Spleen (tissue), 11 donors: ENCODE data around the gene HSD17B4. TPM values are rescaled to one million over a fixed set of nuclear protein-coding genes. Genes with fewer than 3 reads are reported as not detected.
"Not testable (repeated sequence)": the region's sequence is repeated elsewhere in the genome, so short reads cannot be mapped to it uniquely, and the experiment has no call there.

Source experiments
- DNase-seq: peaks from one replicate; pipeline ENCODE4 v3.0.0-alpha.2; 2020
- H3K27ac ChIP-seq, 8 donors: fragments of 200-600 bp; sonication (generic) in 7 of 8; 1 replicate in 4 of 8; 2 replicates in 4 of 8; pipeline versions ENCODE4 v1.5.0 to v1.8.0; 2016 to 2021; ENCODE audit warnings: inconsistent platforms in 4 of 8, mild to moderate bottlenecking in 4 of 8, moderate library complexity in 1 of 8
- H3K27me3 ChIP-seq, 7 donors: fragments of 200-600 bp; sonication (generic) in 6 of 7; replicated peaks in 1 of 7; 1 replicate in 4 of 7; 2 replicates in 3 of 7; pipeline versions ENCODE4 v1.5.0 to v1.8.0; 2016 to 2021; ENCODE audit warnings: inconsistent platforms in 3 of 7, mild to moderate bottlenecking in 1 of 7
- H3K36me3 ChIP-seq, 6 donors: fragments of 200-600 bp; sonication (generic) in 5 of 6; 1 replicate in 4 of 6; 2 replicates in 2 of 6; pipeline versions ENCODE4 v1.5.0 to v1.8.0; 2016 to 2021; ENCODE audit warnings: inconsistent platforms in 2 of 6
- H3K4me1 ChIP-seq, 6 donors: fragments of 200-600 bp; sonication (generic) in 5 of 6; 1 replicate in 3 of 6; 2 replicates in 3 of 6; pipeline versions ENCODE4 v1.5.0 to v1.8.0; 2016 to 2021; ENCODE audit warnings: inconsistent platforms in 3 of 6
- H3K4me3 ChIP-seq, 8 donors: fragments of 200-600 bp; sonication (generic) in 7 of 8; 1 replicate in 4 of 8; 2 replicates in 4 of 8; pipeline versions ENCODE4 v1.5.0 to v1.8.0; 2016 to 2021; ENCODE audit warnings: inconsistent platforms in 4 of 8, mild to moderate bottlenecking in 4 of 8, moderate library complexity in 2 of 8
- H3K9me3 ChIP-seq, 8 donors: fragments of 200-600 bp; sonication (generic) in 7 of 8; 1 replicate in 4 of 8; 2 replicates in 4 of 8; pipeline versions ENCODE4 v1.5.0 to v1.8.0; 2016 to 2021; ENCODE audit warnings: inconsistent platforms in 4 of 8
- POLR2A ChIP-seq, 3 donors: fragments of 450-650 bp; IDR thresholded peaks; one replicate each; pipeline ENCODE4 v1.5.1; 2017; ENCODE audit warnings: antibody characterized with exemption in 3 of 3, mild to moderate bottlenecking in 1 of 3
- POLR2AphosphoS5 ChIP-seq, 3 donors: sonication (generic); formaldehyde crosslinking; IDR thresholded peaks; one replicate each; pipeline ENCODE4 v1.5.1; 2017; ENCODE audit warnings: antibody characterized with exemption in 3 of 3
- WGBS, 5 donors: extraction: QIAGEN DNeasy Blood & Tissue Kit in 3 of 5; methylation state at CpG; one replicate each; pipeline versions ENCODE4 v1.1.5 to v1.1.7; 2013 to 2018; 5-methylcytosine and 5-hydroxymethylcytosine counted together
- intact Hi-C: fragments of 100-400 bp; cut with DNase I; formaldehyde crosslinking; loops from one replicate; pipeline ENCODE4 v1.15.0; 2023; ENCODE audit warnings: low total_unique reads
- polyA plus RNA-seq, 3 donors: library from polyadenylated mRNA; stranded (reverse); fragments of 200-250 nt; gene quantifications; one replicate each; pipeline ENCODE4 v1.2.1, GENCODE V29; 2013
- total RNA-seq, 7 donors: library from RNA; depleted of rRNA in 3 of 7; stranded (reverse); fragments of >200 nt in 3 of 7; fragmentation: NEBNext Ultra II Directional in 4 of 7; extraction: Animal tissue kit (Norgen Biotek cat#: 25700) in 4 of 7; gene quantifications; one replicate each; pipeline versions ENCODE4 v1.1.0 to v1.2.1, GENCODE V29; 2016 to 2021
- TF ChIP-seq, protein P1 (sequence below), 11 experiments: fragments of 200-600 bp in 7 of 11; fragments of 450-650 bp in 4 of 11; sonication (generic) in 4 of 11; IDR thresholded peaks in 8 of 11; conservative IDR thresholded peaks in 3 of 11; 1 replicate in 7 of 11; 2 replicates in 4 of 11; pipeline versions ENCODE4 v1.4.0 to v1.8.0; 2016 to 2021; ENCODE audit warnings: antibody characterized with exemption in 11 of 11, inconsistent platforms in 4 of 11, mild to moderate bottlenecking in 1 of 11
- donor health status: healthy with polysubstance abuse.
- donor health status: DM: no; HTN: no; CAD: no; lungs with moderate emphysema.
- donor health status: DM: no; HTN: no; CAD: no.
- donor health status: Bipolar disorder and iron deficiency.
- donor health status: healthy.
- donor health status: DM: no; HTN: no; CAD: no.
- donor health status: DM: yes; HTN: yes; CAD: no.

HSD17B4 gene
- total and polyA plus RNA-seq, 10 donors: 134 to 193 (median 157) TPM

DNA sequence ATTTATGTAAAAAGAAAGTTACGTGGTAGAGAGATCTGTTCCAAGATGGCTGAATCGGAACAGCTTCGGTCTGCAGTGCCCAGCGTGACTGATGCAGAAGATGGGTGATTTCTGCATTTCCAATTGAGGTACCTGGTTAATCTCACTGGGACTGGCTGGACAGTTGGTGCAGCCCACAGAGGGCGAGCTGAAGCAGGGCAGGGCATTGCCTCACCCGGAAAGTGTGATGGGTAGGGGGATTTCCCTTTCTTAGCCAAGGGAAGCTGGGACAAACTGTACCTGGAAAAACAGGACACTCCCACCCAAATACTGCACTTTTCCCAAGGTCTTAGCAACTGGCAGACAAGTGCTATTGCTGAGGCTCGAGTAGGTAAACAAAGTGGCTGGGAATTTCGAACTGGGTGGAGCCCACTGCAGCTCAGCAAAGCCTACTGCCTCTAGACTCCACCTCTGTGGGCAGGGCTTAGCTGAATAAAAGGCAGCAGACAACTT lies 13.1 kb upstream of the HSD17B4 start:
- no peaks in the 10 kb centered on the region for H3K36me3 ChIP-seq
- no peaks in the 10 kb centered on the region for H3K27me3 ChIP-seq
- 41 to 67% (median 47%) methylated on average over 8 of the region's 8 CpGs for WGBS, 5 donors
- peak overlapping the region in 5 of 8 donors; percentile 8 to 59 (median 16) for H3K4me3 ChIP-seq
- H3K4me1 ChIP-seq: peaks cover 0 to 35% (median 12%) of the 10 kb centered on the region in 6 donors
- DNase-seq: no peak
- peaks cover 0 to 12% (median 3%) of the 10 kb centered on the region in 8 donors for H3K9me3 ChIP-seq
- H3K27ac ChIP-seq: peak overlapping the region in 4 of 8 donors; percentile 3 to 64 (median 36)
- TF ChIP-seq POLR2A (IDR thresholded peaks at IDR 0.05): no peak
- TF ChIP-seq POLR2AphosphoS5 (IDR thresholded peaks at IDR 0.05): no peak
- TF ChIP-seq, protein P1, sequence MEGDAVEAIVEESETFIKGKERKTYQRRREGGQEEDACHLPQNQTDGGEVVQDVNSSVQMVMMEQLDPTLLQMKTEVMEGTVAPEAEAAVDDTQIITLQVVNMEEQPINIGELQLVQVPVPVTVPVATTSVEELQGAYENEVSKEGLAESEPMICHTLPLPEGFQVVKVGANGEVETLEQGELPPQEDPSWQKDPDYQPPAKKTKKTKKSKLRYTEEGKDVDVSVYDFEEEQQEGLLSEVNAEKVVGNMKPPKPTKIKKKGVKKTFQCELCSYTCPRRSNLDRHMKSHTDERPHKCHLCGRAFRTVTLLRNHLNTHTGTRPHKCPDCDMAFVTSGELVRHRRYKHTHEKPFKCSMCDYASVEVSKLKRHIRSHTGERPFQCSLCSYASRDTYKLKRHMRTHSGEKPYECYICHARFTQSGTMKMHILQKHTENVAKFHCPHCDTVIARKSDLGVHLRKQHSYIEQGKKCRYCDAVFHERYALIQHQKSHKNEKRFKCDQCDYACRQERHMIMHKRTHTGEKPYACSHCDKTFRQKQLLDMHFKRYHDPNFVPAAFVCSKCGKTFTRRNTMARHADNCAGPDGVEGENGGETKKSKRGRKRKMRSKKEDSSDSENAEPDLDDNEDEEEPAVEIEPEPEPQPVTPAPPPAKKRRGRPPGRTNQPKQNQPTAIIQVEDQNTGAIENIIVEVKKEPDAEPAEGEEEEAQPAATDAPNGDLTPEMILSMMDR (IDR thresholded peaks at IDR 0.05 in 8 of 11, conservative IDR thresholded peaks at IDR 0.05 in 3 of 11): no peak
- intact Hi-C loops: no loop called here

GRCh38 chr5:119439632-119440031 lies 12.7 kb upstream of the HSD17B4 start:
- Histone ChIP-seq H3K4me1 (peaks cover 0 to 30% (median 11%) of the 10 kb centered on the region in 6 donors), H3K27ac (peak overlapping the region in 1 of 8 donors; percentile 64), H3K9me3 (peaks cover 0 to 12% (median 3%) of the 10 kb centered on the region in 8 donors), H3K4me3 (peak overlapping the region in 3 of 8 donors; percentile 8 to 59 (median 16))
- H3K27me3 ChIP-seq, H3K36me3 ChIP-seq, DNase-seq, intact Hi-C loops: not testable (repeated sequence)
- 74 to 93% (median 75%) methylated on average over 2 to 3 of the region's 3 CpGs for WGBS, 5 donors

DNA sequence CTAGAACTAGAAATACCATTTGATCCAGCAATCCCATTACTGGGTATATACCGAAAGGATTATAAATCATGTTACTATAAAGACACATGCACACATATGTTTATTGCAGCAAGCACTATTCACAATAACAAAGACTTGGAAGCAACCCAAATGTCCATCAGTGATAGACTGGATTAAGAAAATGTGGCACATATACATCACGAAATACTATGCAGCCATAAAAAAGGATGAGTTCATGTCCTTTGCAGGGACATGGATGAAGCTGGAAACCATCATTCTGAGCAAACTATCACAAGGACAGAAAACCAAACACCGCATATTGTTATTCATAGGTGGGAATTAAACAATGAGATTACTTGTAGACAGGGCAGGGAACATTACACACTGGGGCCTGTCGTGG lies 7.7 kb upstream of the HSD17B4 start:
- H3K27me3 ChIP-seq, intact Hi-C loops, H3K9me3 ChIP-seq, H3K27ac ChIP-seq, H3K4me1 ChIP-seq, DNase-seq, H3K36me3 ChIP-seq, H3K4me3 ChIP-seq: not testable (repeated sequence)
- WGBS, 5 donors: 86 to 94% (median 88%) methylated on average over 4 of the region's 4 CpGs

DNA sequence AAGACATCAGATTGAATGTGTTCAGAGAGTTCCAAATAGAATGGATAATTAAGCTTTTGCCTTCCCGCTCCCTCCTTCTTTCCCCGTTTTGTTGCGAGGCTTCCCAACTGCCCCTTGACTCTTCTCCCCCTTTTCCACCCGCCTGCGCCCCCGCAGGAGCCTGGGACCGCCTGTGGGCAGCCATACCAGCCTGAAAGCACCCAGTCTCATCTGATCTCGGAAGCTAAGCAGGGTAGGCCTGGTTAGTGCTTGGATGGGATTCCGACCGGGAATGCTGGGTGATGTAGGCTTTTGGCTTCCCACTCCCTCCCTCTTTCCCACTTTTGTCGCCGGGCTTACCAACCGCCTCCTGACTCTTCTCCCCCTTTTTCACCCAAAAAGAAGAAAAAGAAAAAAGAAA lies 6.8 kb upstream of the HSD17B4 start:
- DNase-seq: no peak
- Histone ChIP-seq H3K27me3 (no peaks in the 10 kb centered on the region), H3K9me3 (peaks cover 0 to 19% (median 12%) of the 10 kb centered on the region in 8 donors), H3K27ac (no peak overlapping the region), H3K4me3 (no peak overlapping the region), H3K4me1 (no peaks in the 10 kb centered on the region), H3K36me3 (no peaks in the 10 kb centered on the region)
- no peak for TF ChIP-seq POLR2AphosphoS5 (IDR thresholded peaks at IDR 0.05)
- TF ChIP-seq, protein P1 (IDR thresholded peaks at IDR 0.05 in 8 of 11, conservative IDR thresholded peaks at IDR 0.05 in 3 of 11): no peak
- no peak for TF ChIP-seq POLR2A (IDR thresholded peaks at IDR 0.05)
- intact Hi-C loops: no loop called here
- WGBS, 5 donors: 73 to 88% (median 80%) methylated on average over 13 of the region's 13 CpGs

DNA sequence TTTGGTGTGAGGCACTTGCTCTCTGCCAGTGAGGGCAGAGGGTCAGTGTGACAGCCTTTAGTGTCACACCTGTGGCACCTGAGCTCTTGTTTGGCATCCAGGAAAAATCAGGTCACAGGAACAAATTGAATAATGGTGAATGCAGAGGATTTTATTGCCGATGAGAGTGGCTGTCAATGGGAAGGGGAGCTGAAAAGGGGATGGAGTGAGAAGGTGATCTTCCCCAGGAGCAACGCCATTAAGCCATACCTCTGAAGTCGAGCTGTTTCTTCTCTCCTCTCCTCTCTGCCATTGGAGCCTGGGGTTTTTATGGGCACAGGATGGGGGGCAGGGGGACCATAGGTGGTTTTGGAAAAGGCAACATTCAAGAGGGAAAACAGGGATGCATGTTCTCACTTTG lies 2.4 kb upstream of the HSD17B4 start:
- 89 to 97% (median 91%) methylated on average over 3 of the region's 3 CpGs for WGBS, 5 donors
- TF ChIP-seq, protein P1 (IDR thresholded peaks at IDR 0.05 in 8 of 11, conservative IDR thresholded peaks at IDR 0.05 in 3 of 11): no peak
- TF ChIP-seq POLR2A (IDR thresholded peaks at IDR 0.05) (no peak), POLR2AphosphoS5 (IDR thresholded peaks at IDR 0.05) (no peak)
- Histone ChIP-seq H3K36me3 (no peaks in the 10 kb centered on the region), H3K27me3 (no peaks in the 10 kb centered on the region), H3K4me1 (peaks cover 14 to 30% (median 23%) of the 10 kb centered on the region in 6 donors), H3K27ac (peak overlapping the region in 3 of 8 donors; percentile 10 to 41 (median 27)), H3K9me3 (peaks cover 0 to 23% (median 13%) of the 10 kb centered on the region in 8 donors), H3K4me3 (no peak overlapping the region)
- no peak for DNase-seq
- intact Hi-C loops: no loop called here

DNA sequence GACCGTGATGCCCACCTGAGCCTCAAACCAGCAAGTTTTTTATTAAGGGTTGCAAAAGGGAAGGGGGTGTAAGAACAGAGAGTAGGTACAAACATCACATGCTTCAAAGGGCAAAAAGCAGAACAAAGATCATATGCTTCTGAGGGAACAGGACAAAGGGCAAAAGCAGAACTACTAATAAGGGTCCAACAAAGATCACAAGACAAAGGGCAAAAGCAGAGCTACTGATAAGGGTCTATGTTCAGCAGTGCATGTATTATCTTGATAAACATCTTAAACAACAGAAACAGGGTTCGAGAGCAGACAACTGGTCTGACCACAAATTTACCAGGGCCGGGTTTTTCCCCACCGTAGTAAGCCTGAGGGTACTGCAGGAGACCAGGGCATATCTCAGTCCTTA lies 1.7 kb upstream of the HSD17B4 start:
- H3K27ac ChIP-seq: peak overlapping the region in 3 of 8 donors; percentile 10 to 41 (median 27)
- DNase-seq, intact Hi-C loops, H3K4me3 ChIP-seq, H3K27me3 ChIP-seq, H3K36me3 ChIP-seq: not testable (repeated sequence)
- peaks cover 14 to 32% (median 23%) of the 10 kb centered on the region in 6 donors for H3K4me1 ChIP-seq
- H3K9me3 ChIP-seq: peaks cover 0 to 23% (median 13%) of the 10 kb centered on the region in 8 donors
- 50 to 64% (median 60%) methylated on average over 4 of the region's 4 CpGs for WGBS, 5 donors
